H9 (cell line): ENCODE data around the gene FOXO1. TPM values are rescaled to one million over a fixed set of nuclear protein-coding genes. Genes with fewer than 3 reads are reported as not detected.

Source experiments
- DNase-seq: peaks from one replicate; pipeline ENCODE4 v3.0.0-alpha.2; 2017
- H2AFZ ChIP-seq: one replicate; pipeline ENCODE4 v1.6.1; 2013; ENCODE audit warnings: mild to moderate bottlenecking, low read length, control low read depth, moderate library complexity
- H2AK5ac ChIP-seq: 2 replicates; pipeline ENCODE4 v1.6.1; 2013; ENCODE audit warnings: low read length, control low read depth, mixed read lengths; ENCODE audit not compliant: insufficient read length
- H2BK120ac ChIP-seq: one replicate; pipeline ENCODE4 v1.6.1; 2013; ENCODE audit warnings: low read depth, mild to moderate bottlenecking, low read length, control low read depth, inconsistent platforms; ENCODE audit not compliant: poor library complexity, severe bottlenecking
- H2BK12ac ChIP-seq: 2 replicates; pipeline ENCODE4 v1.6.1; 2013; ENCODE audit warnings: low read length, control low read depth, mixed read lengths, low read depth; ENCODE audit not compliant: insufficient read length
- H2BK15ac ChIP-seq: 2 replicates; pipeline ENCODE4 v1.6.1; 2013; ENCODE audit warnings: low read depth, low read length, control low read depth
- H2BK20ac ChIP-seq: one replicate; pipeline ENCODE4 v1.6.1; 2013; ENCODE audit warnings: low read depth, mild to moderate bottlenecking, low read length, control low read depth, inconsistent platforms; ENCODE audit not compliant: poor library complexity, severe bottlenecking
- H2BK5ac ChIP-seq: 2 replicates; pipeline ENCODE4 v1.6.1; 2013; ENCODE audit warnings: low read length, control low read depth, mixed read lengths; ENCODE audit not compliant: insufficient read length
- H3K14ac ChIP-seq: 2 replicates; pipeline ENCODE4 v1.6.1; 2013; ENCODE audit warnings: low read length, control low read depth; ENCODE audit not compliant: insufficient read depth
- H3K18ac ChIP-seq: 2 replicates; pipeline ENCODE4 v1.6.1; 2013; ENCODE audit warnings: low read depth, mild to moderate bottlenecking, mixed read lengths, low read length, control low read depth; ENCODE audit not compliant: insufficient read length
- H3K23ac ChIP-seq: 2 replicates; pipeline ENCODE4 v1.6.1; 2013; ENCODE audit warnings: low read length, control low read depth, mixed read lengths, low read depth; ENCODE audit not compliant: insufficient read length
- H3K23me2 ChIP-seq: 2 replicates; pipeline ENCODE4 v1.6.1; 2013; ENCODE audit warnings: low read depth, mild to moderate bottlenecking, mixed read lengths, low read length, control low read depth; ENCODE audit not compliant: insufficient read length, poor library complexity, severe bottlenecking
- H3K27ac ChIP-seq: 2 replicates; pipeline ENCODE4 v1.5.1; 2013; ENCODE audit warnings: low read length, control low read depth, mixed read lengths, low read depth; ENCODE audit not compliant: insufficient read length
- H3K27me3 ChIP-seq: 2 replicates; pipeline ENCODE4 v1.6.1; 2013; ENCODE audit warnings: low read length, control low read depth, inconsistent platforms; ENCODE audit not compliant: insufficient read depth
- H3K4ac ChIP-seq: 2 replicates; pipeline ENCODE4 v1.6.1; 2013; ENCODE audit warnings: low read depth, mild to moderate bottlenecking, control low read depth, inconsistent platforms, low read length, moderate library complexity
- H3K4me1 ChIP-seq: 2 replicates; pipeline ENCODE4 v1.6.1; 2013; ENCODE audit warnings: low read length, control low read depth, inconsistent platforms; ENCODE audit not compliant: insufficient read depth
- H3K4me2 ChIP-seq: 2 replicates; pipeline ENCODE4 v1.6.1; 2013; ENCODE audit warnings: low read length, control low read depth, mixed read lengths; ENCODE audit not compliant: insufficient read length, insufficient read depth
- H3K56ac ChIP-seq: 2 replicates; pipeline ENCODE4 v1.6.1; 2013; ENCODE audit warnings: low read depth, mild to moderate bottlenecking, mixed read lengths, low read length, control low read depth; ENCODE audit not compliant: insufficient read length
- H3K79me1 ChIP-seq: 2 replicates; pipeline ENCODE4 v1.6.1; 2013; ENCODE audit warnings: low read depth, mild to moderate bottlenecking, moderate library complexity, low read length, control low read depth, inconsistent platforms; ENCODE audit not compliant: insufficient read depth, poor library complexity, severe bottlenecking
- H3K79me2 ChIP-seq: 2 replicates; pipeline ENCODE4 v1.6.1; 2013; ENCODE audit warnings: low read length, control low read depth, inconsistent platforms; ENCODE audit not compliant: insufficient read depth
- H3K9ac ChIP-seq: 2 replicates; pipeline ENCODE4 v1.6.1; 2013; ENCODE audit warnings: low read length, control low read depth, mixed read lengths; ENCODE audit not compliant: insufficient read length; ENCODE audit errors: extremely low read depth
- H3K9me3 ChIP-seq: one replicate; pipeline ENCODE4 v1.6.1; 2013; ENCODE audit warnings: low read depth, low read length, inconsistent platforms; ENCODE audit not compliant: control insufficient read depth
- H3T11ph ChIP-seq: one replicate; pipeline ENCODE4 v1.6.1; 2013; ENCODE audit warnings: mild to moderate bottlenecking, low read length, control low read depth, inconsistent platforms
- H4K20me1 ChIP-seq: one replicate; pipeline ENCODE4 v1.6.1; 2013; ENCODE audit not compliant: control insufficient read depth, insufficient read length, insufficient read depth
- H4K5ac ChIP-seq: 2 replicates; pipeline ENCODE4 v1.6.1; 2013; ENCODE audit warnings: low read depth, mild to moderate bottlenecking, mixed read lengths, low read length, control low read depth; ENCODE audit not compliant: insufficient read length
- H4K8ac ChIP-seq: replicated peaks from 2 replicates; pipeline ENCODE4 v1.6.1; 2013; ENCODE audit warnings: low read length, control low read depth, mixed read lengths, low read depth; ENCODE audit not compliant: insufficient read length
- H4K91ac ChIP-seq: 2 replicates; pipeline ENCODE4 v1.6.1; 2013; ENCODE audit warnings: low read depth, mild to moderate bottlenecking, moderate library complexity, mixed read lengths, low read length, control low read depth; ENCODE audit not compliant: insufficient read length
- H3K27ac Mint-ChIP-seq, 3 experiments: 2 replicates in 2 of 3; 3 replicates in 1 of 3; pipeline ENCODE4 v1.8.0; 2020 to 2021; ENCODE audit warnings: mixed read lengths in 3 of 3, mild to moderate bottlenecking in 1 of 3, moderate library complexity in 1 of 3
- H3K27me3 Mint-ChIP-seq: 2 replicates; pipeline ENCODE4 v1.8.0; 2021; ENCODE audit warnings: low read depth, mild to moderate bottlenecking, moderate library complexity, mixed read lengths
- H3K36me3 Mint-ChIP-seq, 3 experiments: 2 replicates in 2 of 3; 3 replicates in 1 of 3; pipeline ENCODE4 v1.8.0; 2020 to 2021; ENCODE audit warnings: low read depth in 3 of 3, mixed read lengths in 3 of 3; ENCODE audit not compliant: insufficient read depth in 1 of 3
- H3K4me1 Mint-ChIP-seq, 2 experiments: 2 replicates each; pipeline ENCODE4 v1.8.0; 2020; ENCODE audit warnings: mixed read lengths in 2 of 2
- H3K4me3 Mint-ChIP-seq, 2 experiments: 2 replicates in 1 of 2; 3 replicates in 1 of 2; pipeline ENCODE4 v1.8.0; 2020 to 2021; ENCODE audit warnings: mild to moderate bottlenecking in 2 of 2, mixed read lengths in 2 of 2, moderate library complexity in 1 of 2
- H3K9me3 Mint-ChIP-seq, 2 experiments: 2 replicates in 1 of 2; 3 replicates in 1 of 2; pipeline ENCODE4 v1.8.0; 2020; ENCODE audit warnings: mild to moderate bottlenecking in 2 of 2, mixed read lengths in 2 of 2, moderate library complexity in 1 of 2
- CTCF ChIP-seq: fragments of 200-600 bp; sonication (generic); conservative IDR thresholded peaks from 3 replicates; pipeline ENCODE4 v1.8.0; 2021; ENCODE audit warnings: antibody characterized with exemption, mild to moderate bottlenecking
- WGBS: extraction: QIAGEN DNeasy Blood & Tissue Kit; methylation state at CpG from one replicate; pipeline ENCODE4 v1.1.7; 2013; ENCODE audit warnings: missing lambda C conversion rate, low lambda C conversion rate, mixed read lengths; ENCODE audit not compliant: insufficient read length; ENCODE audit errors: extremely low coverage; 5-methylcytosine and 5-hydroxymethylcytosine counted together
- total RNA-seq: library from RNA; stranded (reverse); gene quantifications from 2 replicates; pipeline ENCODE4 v1.2.1, GENCODE V29; 2021

The FOXO1 gene
- total RNA-seq, 1 experiment from 2014 or later, result 44.6 TPM

DNA sequence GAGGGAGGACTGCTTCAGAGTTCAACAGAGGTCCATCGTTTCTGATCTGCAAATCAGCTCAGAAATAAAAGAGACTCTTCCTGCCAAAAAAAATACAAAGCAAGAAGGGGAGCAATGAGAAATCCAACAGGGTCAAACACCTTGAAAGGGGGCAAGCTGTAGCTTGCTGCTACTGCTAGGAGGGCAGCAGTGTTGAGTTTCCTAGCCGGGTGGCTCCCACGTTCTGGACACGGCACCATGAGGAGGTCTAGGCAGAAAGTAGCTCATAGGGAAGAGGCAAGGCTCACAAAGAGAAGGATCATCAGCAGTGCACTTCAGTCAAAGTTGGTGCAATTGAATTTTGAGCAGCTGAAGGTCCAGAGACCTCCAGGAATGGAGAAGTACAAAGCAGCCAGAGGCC lies 75.3 kb downstream of the FOXO1 start:
- H3K4me1 Mint-ChIP-seq, result peaks cover 80% of the 10 kb centered on the region in 2 experiments
- Histone ChIP-seq H4K5ac (no peak overlapping the region), H3K4me1 (peaks cover 23% of the 10 kb centered on the region), H3K79me2 (peaks cover 63% of the 10 kb centered on the region; the same call in 1 of the 2 replicates), H3K9ac (no peak overlapping the region), H3K79me1 (peaks cover 3% of the 10 kb centered on the region), H2BK15ac (no peak overlapping the region), H4K20me1 (peaks cover 2% of the 10 kb centered on the region), H4K8ac (no peak overlapping the region), H4K91ac (no peak overlapping the region), H3K23me2 (no peaks in the 10 kb centered on the region), H3T11ph (no peak overlapping the region), H3K9me3 (no peaks in the 10 kb centered on the region), H2BK20ac (no peak overlapping the region), H2BK5ac (no peak overlapping the region), H3K4me2 (no peak overlapping the region), H2AFZ (no peak overlapping the region), H3K14ac (no peak overlapping the region), H3K18ac (no peak overlapping the region), H3K23ac (no peak overlapping the region), H3K27ac (no peak overlapping the region), H2BK12ac (no peak overlapping the region), H3K56ac (no peak overlapping the region), H3K4ac (no peak overlapping the region), H2BK120ac (no peak overlapping the region), H3K27me3 (no peaks in the 10 kb centered on the region), H2AK5ac (no peak overlapping the region)
- DNase-seq, result no peak
- H3K4me3 Mint-ChIP-seq, result no peak overlapping the region
- no peaks in the 10 kb centered on the region for H3K9me3 Mint-ChIP-seq
- WGBS, result no CpG with 5 or more reads among the region's 4 CpGs
- no peak for TF ChIP-seq CTCF
- no peaks in the 10 kb centered on the region for H3K27me3 Mint-ChIP-seq
- peak overlapping the region; percentile 42 to 71 (median 55); a peak in 4 of 7 replicates for H3K27ac Mint-ChIP-seq
- H3K36me3 Mint-ChIP-seq, result no peaks in the 10 kb centered on the region; a peak in 1 of 7 replicates
